IMR-90 (cell line): Measurements from ENCODE around the gene RGS9. TPM values are rescaled to one million over a fixed set of nuclear protein-coding genes. Genes with fewer than 3 reads are reported as not detected.

Experiments used
- ATAC-seq: fragments of 200-7000 bp; cut with Tn5 transposase; 2 replicates; pipeline ENCODE4 v1.9.1; 2020; ENCODE audit warnings: low read depth, mild to moderate bottlenecking, moderate library complexity
- BruUV-seq: library from RNA; stranded (reverse); fragments of 400-500 nt; replicated peaks from 2 replicates; lab custom pipeline; 2021; lab: Mats Ljungman, UMichigan
- CTCF ChIA-PET: fragments of 300-600 bp; formaldehyde crosslinking; extraction: SDS; loops from one replicate; lab custom pipeline; 2021; ENCODE audit warnings: antibody characterized with exemption; lab: Yijun Ruan, JAX
- POLR2A ChIA-PET: fragments of 300-600 bp; sonication (Branson Sonifier 250); formaldehyde crosslinking; loops from one replicate; lab custom pipeline; 2022; ENCODE audit warnings: antibody characterized with exemption; ENCODE audit not compliant: unreplicated experiment; lab: Charles Lee
- DNase-seq: peaks from one replicate; pipeline ENCODE4 v3.0.0; 2013
- H2AFZ ChIP-seq: replicated peaks from 2 replicates; pipeline ENCODE3; 2013; ENCODE audit warnings: low read length, mild to moderate bottlenecking; ENCODE audit not compliant: poor library complexity
- H2AK5ac ChIP-seq: 2 replicates; pipeline ENCODE4 v1.6.1; 2013; ENCODE audit warnings: low read depth, low read length, inconsistent platforms
- H2AK9ac ChIP-seq: replicated peaks from 2 replicates; pipeline ENCODE3; 2013; ENCODE audit warnings: mild to moderate bottlenecking, low read depth, low read length, moderate library complexity; ENCODE audit not compliant: poor library complexity
- H2BK120ac ChIP-seq: 2 replicates; pipeline ENCODE4 v1.6.1; 2013; ENCODE audit warnings: low read depth, low read length, inconsistent platforms
- H2BK15ac ChIP-seq: 3 replicates; pipeline ENCODE4 v1.6.1; 2013; ENCODE audit warnings: low read depth, low read length, inconsistent platforms
- H2BK20ac ChIP-seq: 2 replicates; pipeline ENCODE4 v1.6.1; 2013; ENCODE audit warnings: low read depth, mild to moderate bottlenecking, inconsistent platforms, low read length, moderate library complexity
- H2BK5ac ChIP-seq: 2 replicates; pipeline ENCODE4 v1.6.1; 2013; ENCODE audit warnings: mild to moderate bottlenecking, low read depth, low read length, inconsistent platforms; ENCODE audit not compliant: poor library complexity, severe bottlenecking
- H3K14ac ChIP-seq: replicated peaks from 2 replicates; pipeline ENCODE4 v1.6.1; 2013; ENCODE audit warnings: low read depth, low read length, inconsistent platforms
- H3K18ac ChIP-seq: 2 replicates; pipeline ENCODE4 v1.6.1; 2013; ENCODE audit warnings: low read depth, low read length, control low read depth
- H3K23ac ChIP-seq: 2 replicates; pipeline ENCODE4 v1.6.1; 2013; ENCODE audit warnings: low read depth, low read length, inconsistent platforms
- H3K27ac ChIP-seq: 2 replicates; pipeline ENCODE4 v1.5.1; 2013; ENCODE audit warnings: mild to moderate bottlenecking, control low read depth, low read length; ENCODE audit not compliant: insufficient read depth
- H3K27me3 ChIP-seq: 2 replicates; pipeline ENCODE4 v1.6.1; 2013; ENCODE audit warnings: low read length; ENCODE audit not compliant: control insufficient read depth, insufficient read depth
- H3K36me3 ChIP-seq: 2 replicates; pipeline ENCODE4 v1.6.1; 2013; ENCODE audit warnings: low read length, mixed read lengths; ENCODE audit not compliant: control insufficient read depth, insufficient read depth
- H3K4ac ChIP-seq: 2 replicates; pipeline ENCODE4 v1.6.1; 2013; ENCODE audit warnings: low read depth, low read length, inconsistent platforms
- H3K4me1 ChIP-seq: 2 replicates; pipeline ENCODE4 v1.6.1; 2013; ENCODE audit warnings: low read length, mixed read lengths; ENCODE audit not compliant: control insufficient read depth, insufficient read depth
- H3K4me2 ChIP-seq: 2 replicates; pipeline ENCODE4 v1.6.1; 2013; ENCODE audit warnings: low read depth, mild to moderate bottlenecking, control low read depth, low read length, moderate library complexity
- H3K4me3 ChIP-seq: 2 replicates; pipeline ENCODE4 v1.5.1; 2013; ENCODE audit warnings: low read depth, mild to moderate bottlenecking, control low read depth, low read length, moderate library complexity; ENCODE audit not compliant: insufficient read depth
- H3K56ac ChIP-seq: 2 replicates; pipeline ENCODE4 v1.6.1; 2013; ENCODE audit warnings: low read length, inconsistent platforms; ENCODE audit not compliant: insufficient read depth; ENCODE audit errors: extremely low read depth
- H3K79me1 ChIP-seq, 2 experiments: 2 replicates each; pipeline ENCODE4 v1.6.1; 2013; ENCODE audit warnings: low read length in 2 of 2, inconsistent platforms in 1 of 2, low read depth in 1 of 2
- H3K9ac ChIP-seq: 2 replicates; pipeline ENCODE4 v1.6.1; 2013; ENCODE audit warnings: low read depth, low read length, control low read depth
- H3K9me1 ChIP-seq: 2 replicates; pipeline ENCODE4 v1.6.1; 2013; ENCODE audit warnings: low read length, inconsistent platforms; ENCODE audit not compliant: insufficient read depth
- H3K9me3 ChIP-seq: 2 replicates; pipeline ENCODE4 v1.6.1; 2013; ENCODE audit warnings: low read length; ENCODE audit not compliant: control insufficient read depth, insufficient read depth
- H4K20me1 ChIP-seq: 2 replicates; pipeline ENCODE4 v1.6.1; 2013; ENCODE audit warnings: low read length, inconsistent platforms; ENCODE audit not compliant: insufficient read depth
- H4K5ac ChIP-seq: 2 replicates; pipeline ENCODE4 v1.6.1; 2013; ENCODE audit warnings: mild to moderate bottlenecking, low read depth, low read length, control low read depth
- H4K8ac ChIP-seq, 2 experiments: 2 replicates each; pipeline ENCODE4 v1.6.1; 2013; ENCODE audit warnings: low read depth in 2 of 2, low read length in 2 of 2, control low read depth in 1 of 2, inconsistent platforms in 1 of 2
- H4K91ac ChIP-seq: 2 replicates; pipeline ENCODE4 v1.6.1; 2013; ENCODE audit warnings: low read depth, low read length, inconsistent platforms; ENCODE audit not compliant: insufficient read depth
- CEBPB ChIP-seq: IDR thresholded peaks from 2 replicates; pipeline ENCODE4 v1.6.1; 2012; ENCODE audit warnings: low read depth, low read length, improper control_type of control experiment
- CHD1 ChIP-seq: IDR thresholded peaks from 2 replicates; pipeline ENCODE4 v1.6.1; 2012; ENCODE audit warnings: low read depth, low read length, improper control_type of control experiment
- CTCF ChIP-seq: conservative IDR thresholded peaks from 2 replicates; pipeline ENCODE4 v1.5.1; 2012; ENCODE audit warnings: mild to moderate bottlenecking, low read depth, low read length, improper control_type of control experiment
- ELK1 ChIP-seq: fragments of 150-350 bp; IDR thresholded peaks from 2 replicates; pipeline ENCODE4 v1.6.1; 2016; ENCODE audit warnings: low read depth, mild to moderate bottlenecking, low read length, moderate library complexity, borderline replicate concordance
- FOS ChIP-seq: fragments of 150-350 bp; IDR thresholded peaks from 2 replicates; pipeline ENCODE4 v1.6.1; 2016; ENCODE audit warnings: low read depth, low read length
- MAZ ChIP-seq: IDR thresholded peaks from 2 replicates; pipeline ENCODE4 v1.6.1; 2012; ENCODE audit warnings: low read depth, mild to moderate bottlenecking, low read length, improper control_type of control experiment, moderate library complexity, borderline replicate concordance
- RAD21 ChIP-seq: IDR thresholded peaks from 2 replicates; pipeline ENCODE4 v1.6.1; 2012; ENCODE audit warnings: low read length, improper control_type of control experiment
- RCOR1 ChIP-seq: IDR thresholded peaks from 2 replicates; pipeline ENCODE4 v1.6.1; 2012; ENCODE audit warnings: mild to moderate bottlenecking, low read length, improper control_type of control experiment; ENCODE audit not compliant: insufficient replicate concordance
- SMC3 ChIP-seq: fragments of 150-350 bp; IDR thresholded peaks from 2 replicates; pipeline ENCODE4 v1.6.1; 2016; ENCODE audit warnings: low read depth, mild to moderate bottlenecking, antibody characterized with exemption, low read length, moderate library complexity
- whole genome bisulfite sequencing, 2 experiments: methylation state at CpG; one replicate each; pipeline versions ENCODE4 v1.1.5 to v1.1.7; 2013; ENCODE audit warnings: missing lambda C conversion rate in 2 of 2; ENCODE audit not compliant: insufficient read length in 1 of 2; ENCODE audit errors: extremely low coverage in 2 of 2; 5-methylcytosine and 5-hydroxymethylcytosine counted together
- dilution Hi-C: fragments of 300-500 bp; cut with HindIII; formaldehyde crosslinking; loops from one replicate; pipeline ENCODE4 v1.14.3; 2018; ENCODE audit warnings: low sequenced_read_pairs; ENCODE audit not compliant: unreplicated experiment
- in situ Hi-C: fragments of 300-500 bp; cut with MboI; formaldehyde crosslinking; loops from 3 replicates; pipeline ENCODE4 v1.14.3; 2019; ENCODE audit warnings: low sequenced_read_pairs, inconsistent platforms, mixed read lengths
- intact Hi-C: fragments of 100-400 bp; cut with micrococcal nuclease; formaldehyde crosslinking; loops from 2 replicates; pipeline ENCODE4 v1.10.0; 2022
- polyA plus RNA-seq, 3 experiments: library from polyadenylated mRNA; depleted of rRNA; stranded (reverse); fragments of >200 nt; gene quantifications; 2 replicates each; pipeline ENCODE4 v1.2.3, GENCODE V29; 2012; ENCODE audit warnings: low replicate concordance in 1 of 3
- total RNA-seq: library from RNA; depleted of rRNA; stranded (reverse); fragments of >200 nt; gene quantifications from 2 replicates; pipeline ENCODE4 v1.2.3, GENCODE V29; 2012

The RGS9 gene
- total and polyA plus RNA-seq, 2 of the 4 experiments (the other 2 are of a cell fraction): 0.90 to 1.1 TPM

- Histone ChIP-seq H3K4ac (no peak overlapping the region), H3K4me1 (peaks cover 2% of the 10 kb centered on the region; the same call in 1 of the 2 replicates), H3K79me1 (no peaks in the 10 kb centered on the region), H2BK20ac (no peak overlapping the region), H3K56ac (no peak overlapping the region), H4K91ac (no peak overlapping the region), H4K5ac (no peak overlapping the region), H2AK5ac (no peak overlapping the region), H3K36me3 (no peaks in the 10 kb centered on the region), H3K4me3 (no peak overlapping the region), H2AFZ (no peak overlapping the region), H3K14ac (no peak overlapping the region), H3K9ac (no peak overlapping the region), H3K9me3 (no peaks in the 10 kb centered on the region), H4K20me1 (no peaks in the 10 kb centered on the region), H2BK15ac (no peak overlapping the region), H2BK5ac (no peak overlapping the region), H3K9me1 (0 out of 2 replicates have a peak, but pooled peaks cover 3% of the 10 kb centered on the region), H3K23ac (no peak overlapping the region), H3K27ac (no peak overlapping the region), H3K27me3 (peaks cover 7% of the 10 kb centered on the region; the same call in 1 of the 2 replicates), H4K8ac (no peak overlapping the region), H3K4me2 (no peak overlapping the region), H2AK9ac (no peak overlapping the region), H2BK120ac (no peak overlapping the region), H3K18ac (no peak overlapping the region)
- dilution Hi-C loops: no loop called here
- POLR2A ChIA-PET: no interaction called here
- intact Hi-C loops: loop anchor here (2.0 to 10.0 kb wide), 3 partner anchors 49 to 1675 kb away; no protein-coding TSS in a partner anchor
- CTCF ChIA-PET: no interaction called here
- in situ Hi-C loops: loop anchor here (5.0 to 25.0 kb wide), 2 partner anchors 937 to 1432 kb away; no protein-coding TSS in a partner anchor
- no peak for TF ChIP-seq RAD21
- TF ChIP-seq ELK1: no peak
- no peak for TF ChIP-seq CTCF
- no peak for TF ChIP-seq MAZ
- no peak for TF ChIP-seq FOS
- no peak for TF ChIP-seq CEBPB
- no peak for TF ChIP-seq RCOR1
- no peak for TF ChIP-seq CHD1
- no peak for TF ChIP-seq SMC3
- WGBS, 2 experiments: no CpG with 5 or more reads among the region's 4 CpGs
- no peak for ATAC-seq
- BruUV-seq: no TSS peak
- DNase-seq: no peak
Observed at GRCh38 chr17:65230040-65230439, 92.9 kb downstream of the RGS9 start.
